ENCODE measurements around the gene MALAT1.
A peak's percentile ranks its signal among the peaks of the same experiment; 100 is the strongest.

MALAT1 gene

GRCh38 chr11:65479184-65480145, 19.4 kb upstream of the MALAT1 start:
- DNase-seq = no peak

- no peak for DNase-seq
Observed at GRCh38 chr11:65482306-65482850, 16.5 kb upstream of the MALAT1 start.

- no peak for DNase-seq
Observed at GRCh38 chr11:65485920-65486219, 13.0 kb upstream of the MALAT1 start.

- DNase-seq = no peak
Observed at GRCh38 chr11:65486570-65487466, 12.0 kb upstream of the MALAT1 start.

GRCh38 chr11:65487467-65488272, 11.2 kb upstream of the MALAT1 start:
- peak; percentile 98 for DNase-seq

GRCh38 chr11:65488273-65489034, 10.4 kb upstream of the MALAT1 start:
- no peak for DNase-seq

- no peak for DNase-seq
Observed at GRCh38 chr11:65489035-65489705, 9.7 kb upstream of the MALAT1 start.

- DNase-seq = no peak
Observed at GRCh38 chr11:65489706-65490320, 9.0 kb upstream of the MALAT1 start.

GRCh38 chr11:65491163-65491465, 7.7 kb upstream of the MALAT1 start:
- DNase-seq = no peak

GRCh38 chr11:65491614-65492386, 7.0 kb upstream of the MALAT1 start:
- peak; percentile 34 for DNase-seq

- DNase-seq = no peak
Observed at GRCh38 chr11:65492387-65492636, 6.5 kb upstream of the MALAT1 start.

GRCh38 chr11:65492637-65493366, 6.0 kb upstream of the MALAT1 start:
- DNase-seq = no peak

- DNase-seq = no peak
Observed at GRCh38 chr11:65493367-65494176, 5.3 kb upstream of the MALAT1 start.

GRCh38 chr11:65496304-65497140, 2.3 kb upstream of the MALAT1 start:
- no peak for DNase-seq

- DNase-seq = peak; percentile 84
Observed at GRCh38 chr11:65497141-65498041, 1.5 kb upstream of the MALAT1 start.

GRCh38 chr11:65498042-65498726, 661 bp upstream of the MALAT1 start:
- DNase-seq = no peak

GRCh38 chr11:65498727-65498976, 193 bp upstream of the MALAT1 start:
- no peak for DNase-seq
